Neutrophil (primary cell): ENCODE results near the gene FRMD5.

Experiments
- H3K27ac ChIP-seq: fragments of 200-600 bp; sonication (generic); 2 replicates; pipeline ENCODE4 v1.5.1; 2016; ENCODE audit warnings: mild to moderate bottlenecking, moderate library complexity
- H3K27me3 ChIP-seq: fragments of 200-600 bp; sonication (generic); 2 replicates; pipeline ENCODE4 v1.6.0; 2016; ENCODE audit warnings: mild to moderate bottlenecking
- H3K36me3 ChIP-seq: fragments of 200-600 bp; sonication (generic); 2 replicates; pipeline ENCODE4 v1.5.1; 2017
- H3K4me1 ChIP-seq, 2 experiments: fragments of 200-600 bp in 1 of 2; sonication (generic) in 1 of 2; 1 replicate in 1 of 2; 2 replicates in 1 of 2; pipeline versions ENCODE4 v1.5.1 to v1.6.1; 2013 to 2016; ENCODE audit warnings: low read depth in 1 of 2, low read length in 1 of 2, mild to moderate bottlenecking in 1 of 2, moderate library complexity in 1 of 2; ENCODE audit not compliant: control insufficient read depth in 1 of 2, insufficient read depth in 1 of 2
- H3K4me3 ChIP-seq, 2 experiments: fragments of 200-600 bp in 1 of 2; sonication (generic) in 1 of 2; 1 replicate in 1 of 2; 2 replicates in 1 of 2; pipeline ENCODE4 v1.5.1; 2013 to 2016; ENCODE audit warnings: low read depth in 1 of 2, low read length in 1 of 2, mild to moderate bottlenecking in 1 of 2, moderate library complexity in 1 of 2
- H3K9me3 ChIP-seq: fragments of 200-600 bp; sonication (generic); 2 replicates; pipeline ENCODE4 v1.5.1; 2016
- CTCF ChIP-seq: fragments of 200-600 bp; sonication (generic); IDR thresholded peaks from 2 replicates; pipeline ENCODE4 v1.5.1; 2016; ENCODE audit warnings: antibody characterized with exemption

FRMD5 gene

GRCh38 chr15:43903864-43904290 lies 291.2 kb downstream of the FRMD5 start:
- TF ChIP-seq CTCF, result peak; percentile 34
- Histone ChIP-seq H3K4me1 (no peaks in the 10 kb centered on the region), H3K27ac (no peak overlapping the region), H3K9me3 (no peaks in the 10 kb centered on the region), H3K27me3 (no peaks in the 10 kb centered on the region), H3K36me3 (no peaks in the 10 kb centered on the region), H3K4me3 (no peak overlapping the region)

- H3K4me1 ChIP-seq, result no peaks in the 10 kb centered on the region
- no peaks in the 10 kb centered on the region for H3K36me3 ChIP-seq
- TF ChIP-seq CTCF, result no peak
- H3K9me3 ChIP-seq, result no peaks in the 10 kb centered on the region
- H3K4me3 ChIP-seq, result no peak overlapping the region
- H3K27ac ChIP-seq, result no peak overlapping the region
- H3K27me3 ChIP-seq, result no peaks in the 10 kb centered on the region
Measured at GRCh38 chr15:43901495-43901894, 293.6 kb downstream of the FRMD5 start.

- Histone ChIP-seq H3K4me1 (no peaks in the 10 kb centered on the region), H3K27ac (no peak overlapping the region), H3K36me3 (no peaks in the 10 kb centered on the region), H3K27me3 (no peaks in the 10 kb centered on the region), H3K9me3 (no peaks in the 10 kb centered on the region), H3K4me3 (no peak overlapping the region)
- no peak for TF ChIP-seq CTCF
Measured at GRCh38 chr15:43900996-43901395, 294.1 kb downstream of the FRMD5 start.

- no peaks in the 10 kb centered on the region for H3K4me1 ChIP-seq
- no peak for TF ChIP-seq CTCF
- H3K9me3 ChIP-seq, result no peaks in the 10 kb centered on the region
- H3K27ac ChIP-seq, result no peak overlapping the region
- no peaks in the 10 kb centered on the region for H3K36me3 ChIP-seq
- H3K27me3 ChIP-seq, result no peaks in the 10 kb centered on the region
- no peak overlapping the region for H3K4me3 ChIP-seq
Measured at GRCh38 chr15:43899928-43900327, 295.1 kb downstream of the FRMD5 start.

GRCh38 chr15:43898891-43899290 lies 296.2 kb downstream of the FRMD5 start:
- Histone ChIP-seq H3K4me1 (no peaks in the 10 kb centered on the region), H3K4me3 (no peak overlapping the region), H3K27me3 (no peaks in the 10 kb centered on the region), H3K27ac (no peak overlapping the region), H3K36me3 (no peaks in the 10 kb centered on the region), H3K9me3 (no peaks in the 10 kb centered on the region)
- TF ChIP-seq CTCF, result no peak

- Histone ChIP-seq H3K4me1 (no peaks in the 10 kb centered on the region), H3K27ac (no peak overlapping the region), H3K27me3 (no peaks in the 10 kb centered on the region), H3K36me3 (no peaks in the 10 kb centered on the region), H3K4me3 (no peak overlapping the region), H3K9me3 (no peaks in the 10 kb centered on the region)
- TF ChIP-seq CTCF, result no peak
Measured at GRCh38 chr15:43896543-43896942, 298.5 kb downstream of the FRMD5 start.
